SKM-1 (cell line): Measurements from ENCODE around the gene NRF1.

Experiments
- DNase-seq: peaks from one replicate; lab custom pipeline; 2025; ENCODE audit not compliant: unreplicated experiment; lab: John Stamatoyannopoulos, UW

NRF1 gene

DNA sequence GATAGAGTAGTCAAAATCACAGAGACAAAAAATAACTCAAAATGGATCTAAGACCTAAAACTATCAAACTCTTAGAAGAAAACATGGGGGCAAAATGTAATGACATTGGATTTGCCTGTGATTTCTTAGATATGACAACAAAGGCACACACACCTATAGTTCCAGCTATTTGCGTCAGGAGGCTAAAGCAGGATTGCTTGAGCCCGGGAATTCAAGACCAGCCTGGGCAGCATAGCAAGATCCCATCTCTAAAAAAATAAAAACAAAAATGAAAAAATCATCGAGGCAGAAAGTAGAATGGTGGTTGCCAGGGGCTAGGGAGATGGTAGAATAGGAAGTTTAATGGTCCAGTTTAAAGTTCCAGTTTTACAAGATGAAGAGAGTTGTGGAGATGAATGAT is 113.3 kb downstream of the NRF1 start:
- DNase-seq, result no peak

DNA sequence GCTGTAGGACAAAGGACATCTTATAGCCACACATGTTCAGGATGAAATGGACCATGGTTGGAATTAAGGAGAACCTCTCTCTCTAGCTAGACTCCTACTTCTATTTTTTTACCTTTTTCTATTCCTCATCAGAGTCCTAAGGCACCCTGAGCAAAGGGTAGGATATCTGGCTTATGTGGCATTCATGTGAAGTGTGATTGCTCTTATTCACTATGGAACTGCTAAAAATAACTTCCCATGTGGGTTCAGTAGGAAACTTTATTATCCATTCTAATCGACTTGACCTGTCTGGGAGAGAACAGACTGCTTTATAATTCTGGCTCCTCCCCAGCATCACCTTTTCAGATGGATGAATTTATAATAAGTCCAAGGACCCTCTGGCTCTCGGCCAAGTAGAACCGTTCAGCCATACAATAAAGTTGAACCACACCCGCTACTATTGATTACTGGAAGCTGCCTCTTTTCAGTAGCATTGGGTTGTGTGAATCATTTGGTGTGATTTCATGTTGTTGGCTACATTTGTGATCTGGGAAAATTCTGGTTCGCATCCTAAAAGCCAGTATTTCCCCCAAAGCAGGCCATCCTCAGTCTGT is 117.5 kb downstream of the NRF1 start:
- DNase-seq, result no peak

DNA sequence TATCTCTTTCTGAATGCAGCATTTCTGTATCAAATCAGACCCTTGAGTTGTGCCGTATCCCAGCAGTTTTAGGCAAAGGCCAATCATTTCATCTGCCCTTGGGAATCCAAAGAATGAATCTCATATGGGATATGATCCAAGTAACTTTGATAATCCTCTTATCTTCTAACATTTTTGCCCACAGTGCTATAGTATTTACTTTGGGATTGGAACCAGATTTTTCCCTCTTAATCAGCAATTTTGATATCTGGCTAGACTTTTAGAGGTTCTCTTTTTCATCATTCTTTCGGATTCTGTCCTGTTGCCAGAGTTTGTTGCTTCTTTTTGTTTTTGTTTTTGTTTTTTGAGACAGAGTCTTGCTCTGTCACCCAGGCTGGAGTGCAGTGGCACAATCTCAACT is 118.0 kb downstream of the NRF1 start:
- DNase-seq, result no peak

DNA sequence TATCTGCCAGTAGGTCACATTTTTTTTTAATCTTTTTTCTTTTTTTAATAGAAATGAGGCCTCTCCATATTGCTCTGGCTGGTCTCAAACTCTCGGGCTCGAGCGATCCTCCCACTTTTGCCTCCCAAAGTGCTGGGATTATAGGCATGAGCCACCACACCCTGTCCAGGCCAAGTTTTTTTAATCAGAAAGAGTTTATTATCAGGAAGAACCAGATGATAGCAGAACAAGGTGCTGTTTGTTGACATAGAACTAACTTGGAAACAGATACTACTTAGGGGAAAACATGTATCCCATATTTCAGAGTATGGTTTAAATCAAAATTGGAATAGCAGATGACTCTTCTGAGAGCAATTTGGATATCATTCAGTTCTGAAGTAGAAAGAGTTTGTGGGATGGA is 118.6 kb downstream of the NRF1 start:
- DNase-seq, result no peak

DNA sequence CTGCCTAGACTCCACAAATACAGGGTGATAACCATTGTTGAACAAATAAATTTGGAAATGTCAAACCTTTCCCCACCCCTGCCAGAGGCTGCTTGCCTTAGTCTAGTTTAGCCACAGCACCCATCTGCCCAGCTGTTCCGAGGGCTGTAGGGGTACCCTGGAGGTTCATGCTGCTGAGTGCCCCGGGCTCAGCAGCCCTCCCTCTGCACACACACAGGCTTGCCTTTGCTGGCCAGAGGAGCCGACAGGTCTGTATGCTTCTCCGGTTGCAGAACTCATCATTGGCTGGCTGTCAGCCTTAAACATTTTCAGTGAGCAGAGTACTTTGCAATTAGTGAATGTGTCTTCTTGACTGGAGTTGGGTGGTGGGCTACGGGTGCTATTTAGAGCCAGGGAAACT is 122.9 kb downstream of the NRF1 start:
- DNase-seq, result no peak

DNA sequence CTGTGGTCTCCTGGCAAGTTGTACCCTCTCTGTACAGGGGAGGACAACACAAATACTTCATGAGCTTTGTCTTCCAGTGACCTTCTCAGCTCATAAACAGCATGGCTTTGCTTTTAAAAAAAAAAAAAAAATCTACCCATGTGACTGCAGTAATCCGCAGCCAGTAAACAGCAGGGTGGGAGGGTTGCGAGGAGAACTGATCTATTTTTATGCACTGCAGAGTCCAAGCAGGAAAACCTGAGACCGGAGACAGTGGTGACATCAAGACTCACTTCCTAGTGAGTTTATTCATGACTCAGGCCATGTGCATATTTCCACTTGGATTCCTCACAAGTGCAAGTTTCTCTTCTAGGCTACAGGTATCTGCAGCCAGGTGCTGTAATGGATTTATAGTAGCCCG is 127.9 kb downstream of the NRF1 start:
- no peak for DNase-seq

DNA sequence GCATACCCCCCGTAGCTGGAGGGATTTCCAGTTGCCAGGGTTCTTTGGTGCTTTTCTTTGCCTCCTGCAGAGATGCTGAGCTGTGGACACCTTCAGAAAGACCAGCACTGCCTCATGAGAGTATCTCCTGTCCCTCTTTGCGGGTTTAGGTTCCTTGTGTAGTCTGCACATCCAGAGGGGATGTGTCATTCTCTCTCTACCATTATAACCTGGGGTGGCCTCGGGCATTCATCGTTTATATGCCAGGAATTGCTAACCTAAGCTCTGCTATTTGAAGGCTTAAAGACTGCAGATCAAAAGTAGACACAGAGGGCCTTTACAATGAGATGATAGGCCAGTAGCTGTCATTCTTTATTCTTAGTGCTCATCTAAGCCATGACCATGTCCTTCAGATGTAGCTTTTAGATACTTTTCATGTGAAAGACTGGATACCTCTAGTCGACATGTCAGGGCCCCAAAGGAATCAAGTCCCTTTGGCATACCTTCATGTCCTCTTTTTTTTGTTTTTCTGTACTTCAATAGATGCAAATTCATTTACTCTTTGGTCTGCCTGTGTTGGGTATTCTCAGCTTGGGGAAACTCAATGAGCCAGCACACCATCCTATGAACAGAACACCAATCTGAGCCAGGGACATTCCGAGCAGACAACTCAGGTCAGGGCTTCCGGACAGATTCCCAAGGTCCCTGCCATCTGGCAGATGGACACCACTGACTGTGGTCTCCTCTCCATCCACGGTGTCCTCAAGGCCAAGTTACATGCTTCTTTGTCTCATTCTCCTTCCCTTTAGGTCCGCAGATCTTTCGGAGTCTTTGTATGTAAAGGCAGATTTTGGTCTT is 129.3 kb downstream of the NRF1 start:
- no peak for DNase-seq

DNA sequence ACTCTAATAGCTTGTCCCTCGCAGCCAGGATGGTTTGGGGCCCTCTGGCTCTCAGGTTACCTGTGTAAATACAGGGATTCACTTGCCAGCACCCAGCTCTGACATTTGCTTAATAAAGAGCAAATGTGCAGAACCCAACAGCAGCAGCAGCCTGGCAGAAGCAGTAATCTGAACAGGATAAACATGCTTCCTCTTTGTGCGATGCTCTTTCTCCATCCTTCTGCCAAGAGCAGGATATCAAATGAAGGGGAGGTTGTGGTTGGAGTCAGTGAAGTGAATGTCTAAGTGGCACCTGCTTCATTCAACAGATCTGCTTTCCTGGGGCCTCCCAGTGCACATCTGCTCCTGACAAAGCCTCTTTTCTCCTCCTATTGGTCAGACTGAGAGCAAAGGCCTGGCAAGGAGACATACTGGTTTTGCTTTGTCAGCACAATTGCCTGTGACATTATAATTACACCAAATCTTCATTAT is 130.3 kb downstream of the NRF1 start:
- no peak for DNase-seq

DNA sequence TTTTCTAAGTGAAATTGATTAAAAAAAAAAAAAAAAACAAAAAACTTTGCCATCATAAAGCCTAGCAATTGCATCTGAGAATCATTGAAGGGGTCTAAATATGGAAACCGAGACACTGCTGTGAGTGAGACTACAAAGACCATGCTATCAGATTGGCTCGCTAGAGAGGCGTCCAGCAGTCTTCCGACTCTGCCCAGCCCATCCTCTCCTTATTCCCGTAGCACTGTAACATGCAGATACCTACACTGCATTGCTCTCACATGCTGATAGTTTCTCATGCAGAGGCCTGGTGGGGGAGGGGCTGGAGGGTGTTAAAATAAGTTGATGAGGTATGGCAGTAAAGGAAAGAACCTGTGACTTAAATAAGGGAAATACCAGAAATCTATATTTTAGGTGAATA is 130.7 kb downstream of the NRF1 start:
- DNase-seq, result no peak

DNA sequence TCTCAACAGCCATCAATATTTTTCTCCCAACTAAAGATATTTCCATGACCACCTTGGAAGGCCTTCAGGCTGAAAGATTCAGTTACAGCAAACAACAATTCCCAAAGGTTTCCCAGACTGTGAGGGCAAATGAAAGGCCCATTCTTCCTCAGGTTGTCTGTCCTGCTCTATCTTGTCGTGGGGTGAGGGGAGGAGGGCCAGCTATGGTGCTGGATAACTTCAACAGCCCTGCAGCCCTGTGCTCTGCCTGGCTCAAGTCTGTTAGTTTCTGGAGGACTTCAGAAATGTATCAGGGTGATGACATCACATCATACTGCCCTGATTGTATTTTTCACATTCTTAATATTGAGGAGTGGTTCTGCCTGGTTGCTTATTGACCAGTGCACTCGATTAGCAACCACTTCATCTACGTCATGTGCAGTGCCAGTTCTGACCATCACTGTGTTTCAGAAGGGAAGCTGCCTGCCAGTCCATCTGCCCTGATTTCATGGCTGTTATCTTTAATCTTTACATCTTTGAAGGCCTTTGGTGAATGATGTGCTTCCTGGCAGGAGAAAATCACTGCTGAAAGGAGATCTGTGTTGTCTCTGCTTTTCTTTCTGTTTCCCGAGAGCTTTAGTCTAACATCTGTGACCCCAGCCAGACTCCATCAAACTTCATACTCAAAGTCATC is 135.5 kb downstream of the NRF1 start:
- DNase-seq, result no peak

DNA sequence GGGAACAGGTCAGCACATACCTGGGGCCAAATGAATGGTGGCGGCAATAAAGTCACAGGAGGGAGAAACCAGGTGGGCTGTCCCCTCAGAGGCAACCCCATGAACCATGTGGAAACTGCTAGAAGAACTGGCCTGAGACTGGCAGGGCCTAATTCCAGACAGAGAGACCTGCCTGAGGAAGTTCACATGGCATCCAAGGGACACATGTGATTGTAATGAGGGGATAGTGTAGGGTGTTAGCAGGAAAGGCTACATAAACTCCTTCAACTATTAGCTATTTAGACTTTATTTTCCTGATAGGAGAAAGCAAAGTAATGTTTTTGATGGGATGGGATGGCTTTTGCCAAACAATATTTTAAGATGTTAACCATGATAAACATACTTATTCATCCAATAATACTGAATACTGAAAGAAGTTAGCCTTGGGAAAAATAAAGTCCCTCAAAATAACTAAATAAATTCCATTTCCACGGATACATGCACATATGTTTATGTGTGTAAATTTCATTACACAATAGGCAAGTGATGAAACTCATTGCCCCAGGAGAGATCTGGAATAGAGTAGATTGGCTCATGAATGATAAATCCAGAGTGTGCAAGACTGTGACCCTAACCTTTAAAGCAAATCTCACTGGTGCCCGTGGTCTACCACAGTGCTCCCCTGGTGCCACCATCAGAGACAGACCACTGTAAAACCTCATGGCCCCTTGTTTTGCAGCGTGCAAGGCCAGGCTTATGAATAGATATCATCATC is 137.0 kb downstream of the NRF1 start:
- no peak for DNase-seq

DNA sequence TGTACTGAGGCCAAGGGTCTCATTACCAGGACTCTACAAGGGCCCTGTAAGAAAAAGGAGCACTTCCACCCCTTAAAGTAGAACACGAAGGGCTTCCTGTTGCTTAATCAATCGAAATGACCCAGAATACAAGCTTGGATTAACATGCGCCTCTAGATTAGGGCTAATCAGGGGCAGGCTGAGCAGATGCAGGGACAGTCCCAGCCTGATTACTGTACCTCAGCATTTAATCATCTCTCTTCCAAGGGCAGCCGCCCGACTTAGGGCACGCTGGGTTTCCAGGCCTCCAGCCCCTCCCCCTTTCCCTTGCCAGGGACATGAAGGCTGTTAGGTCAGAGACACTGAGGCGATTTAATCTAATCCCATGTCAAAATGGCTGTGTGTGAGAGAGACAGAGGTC is 138.6 kb downstream of the NRF1 start:
- no peak for DNase-seq

DNA sequence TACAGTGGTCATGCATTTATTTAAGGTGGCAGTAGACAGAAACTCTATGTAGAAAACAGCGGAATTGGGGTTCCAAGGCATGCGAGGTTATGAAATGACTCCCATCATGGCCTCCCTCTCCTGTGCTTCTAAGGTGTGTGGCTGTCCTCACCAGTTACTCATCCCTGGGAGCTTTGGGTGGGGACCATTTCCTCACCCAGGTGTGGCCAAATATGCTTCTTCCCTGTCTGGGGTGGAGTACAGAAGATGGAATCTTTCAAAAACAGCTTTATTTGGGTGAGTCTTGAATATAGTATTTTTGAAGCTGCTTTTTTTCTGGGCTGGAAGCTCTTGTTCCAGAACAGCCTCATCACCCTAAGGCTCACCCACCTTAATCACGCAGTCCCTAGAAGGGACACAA is 139.0 kb downstream of the NRF1 start:
- DNase-seq, result no peak

DNA sequence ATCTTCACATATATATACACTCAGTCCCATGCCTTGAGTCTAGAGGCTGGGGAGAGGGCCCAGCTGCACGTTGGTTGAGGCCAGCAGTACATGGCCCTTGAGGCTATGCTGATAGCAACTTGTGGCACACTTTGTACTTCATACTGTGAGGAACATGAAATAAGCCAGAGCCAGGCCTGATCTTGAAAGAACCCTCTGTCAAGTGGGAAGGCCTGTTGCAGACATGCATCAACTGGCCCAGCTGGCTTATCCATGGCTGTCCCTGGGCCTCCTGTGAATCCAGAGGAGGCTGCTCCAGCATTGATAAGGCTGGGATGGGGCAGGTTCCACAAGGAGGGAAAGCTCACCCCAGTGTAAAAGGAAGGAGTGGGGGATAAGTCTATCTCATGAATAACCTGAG is 140.4 kb downstream of the NRF1 start:
- no peak for DNase-seq

DNA sequence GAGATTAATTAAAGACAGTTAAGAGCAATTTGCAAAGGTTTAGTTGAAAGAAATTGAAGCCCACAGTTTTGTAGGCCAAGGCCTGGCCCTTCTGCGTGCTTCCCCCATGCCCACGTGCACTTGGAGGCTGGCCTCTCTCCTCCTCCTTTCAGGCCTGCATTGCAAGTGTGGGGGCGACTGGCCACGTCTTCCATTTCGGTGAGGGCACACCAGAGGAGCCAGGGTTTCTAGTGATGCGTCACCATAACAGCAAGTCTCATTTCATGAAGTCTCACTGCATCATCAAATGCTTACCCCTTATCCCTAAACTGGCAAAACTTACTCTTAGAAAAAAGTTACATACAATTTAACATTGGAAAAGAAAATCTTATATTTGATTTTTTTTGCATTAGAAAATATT is 141.2 kb downstream of the NRF1 start:
- no peak for DNase-seq

DNA sequence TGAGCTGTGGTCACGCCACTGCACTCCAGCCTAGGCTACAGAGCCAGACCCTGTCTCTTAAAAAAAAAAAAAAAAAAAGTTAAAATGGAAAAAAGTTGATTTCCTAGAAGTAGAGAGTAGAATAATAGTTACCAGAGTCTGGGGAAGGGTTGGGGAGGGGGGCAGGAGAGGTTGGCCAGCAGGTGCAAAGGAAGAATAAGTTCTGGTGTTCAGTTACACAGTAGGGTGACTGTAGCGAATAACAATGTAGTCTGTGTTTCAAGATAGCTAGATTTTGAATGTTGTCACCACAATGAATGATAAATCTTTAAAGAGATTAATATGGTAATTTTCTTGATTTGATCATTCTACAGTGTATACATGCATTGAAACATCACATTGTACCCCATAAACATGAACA is 142.9 kb downstream of the NRF1 start:
- no peak for DNase-seq

DNA sequence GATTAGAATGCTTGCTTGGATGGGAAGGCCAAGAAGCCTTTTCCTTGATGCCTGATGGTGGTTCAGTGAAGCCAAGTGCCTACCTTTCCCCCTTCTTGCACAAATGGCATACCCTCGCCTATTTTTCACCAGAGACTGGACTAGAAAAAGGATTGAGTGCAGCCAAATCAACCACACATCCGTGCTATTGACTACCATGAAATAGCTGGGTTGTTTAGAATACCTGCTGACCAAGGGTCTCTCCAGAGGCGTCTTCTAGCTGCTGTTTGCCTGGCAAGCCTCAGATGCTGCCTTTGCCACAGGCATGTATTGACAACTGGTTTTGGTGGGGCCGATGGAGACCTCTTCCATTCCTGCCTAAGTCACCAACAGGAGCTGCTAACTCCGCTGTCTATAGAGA is 146.5 kb downstream of the NRF1 start:
- DNase-seq, result no peak

DNA sequence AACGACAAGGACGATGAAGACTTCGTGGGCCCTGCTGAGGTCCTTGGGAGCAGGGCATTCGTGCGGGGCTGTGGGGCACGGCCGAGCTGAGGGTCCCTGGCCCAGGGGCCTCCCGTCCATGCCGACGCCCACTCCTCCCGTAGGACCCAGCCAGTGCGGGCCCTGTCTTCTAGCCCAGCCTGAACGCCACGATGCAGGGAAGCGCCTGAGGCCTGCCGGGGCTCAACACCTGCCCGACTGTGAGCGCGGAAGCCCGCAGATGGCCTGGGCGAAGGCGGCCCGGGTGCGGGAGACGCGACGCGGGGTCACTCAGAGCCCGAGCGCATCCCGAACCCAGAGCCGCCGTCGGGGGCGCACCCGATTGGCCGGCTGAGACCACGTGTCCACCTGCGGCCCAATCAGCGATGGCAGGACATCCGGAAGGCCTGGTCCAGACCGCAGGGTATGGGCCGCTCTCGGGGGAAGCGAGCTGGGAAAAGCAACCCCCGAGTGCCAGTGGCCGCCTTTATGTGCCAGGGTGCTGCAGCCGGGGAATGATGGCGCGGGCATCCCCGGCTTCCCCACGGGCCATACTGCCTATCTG is 151.0 kb downstream of the NRF1 start:
- no peak for DNase-seq

DNA sequence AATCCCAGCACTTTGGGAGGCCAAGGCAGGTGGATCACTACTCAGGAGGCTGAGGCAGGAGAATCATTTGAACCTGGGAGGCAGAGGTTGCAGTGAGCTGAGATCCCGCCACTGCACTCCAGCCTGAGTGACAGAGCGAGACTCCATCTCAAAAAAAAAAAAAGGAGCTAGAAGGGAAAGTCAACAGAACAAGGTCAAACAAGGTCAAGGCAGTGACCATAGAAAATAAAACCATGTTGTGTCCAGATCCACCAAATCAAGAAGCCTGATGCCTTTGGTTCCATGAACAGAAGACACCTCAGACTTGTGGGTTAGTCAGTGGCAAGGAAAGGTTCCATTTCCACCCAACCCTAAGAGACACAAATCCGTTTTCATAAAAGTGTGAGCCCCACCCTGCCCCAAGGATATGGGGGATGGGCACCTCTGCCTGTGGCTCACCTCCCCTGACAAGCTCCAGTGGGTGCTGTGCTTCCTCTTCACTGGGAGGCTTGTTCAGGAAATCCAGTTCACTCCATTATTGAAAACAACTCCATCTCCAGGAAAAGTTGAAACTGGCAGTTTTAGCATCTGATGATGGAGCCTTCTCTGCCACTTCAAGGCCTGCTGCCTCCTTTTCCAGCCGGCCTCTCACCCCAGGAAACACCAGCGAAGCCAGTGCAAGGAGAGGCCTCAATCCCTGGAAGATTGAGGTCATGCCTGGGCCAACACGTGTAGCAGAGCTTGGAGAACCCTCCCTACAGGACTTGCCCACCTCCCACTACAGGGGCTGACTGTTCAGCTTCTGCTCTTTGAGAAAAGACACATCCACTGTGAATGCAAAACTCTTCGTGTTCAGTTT is 152.9 kb downstream of the NRF1 start:
- DNase-seq, result no peak

DNA sequence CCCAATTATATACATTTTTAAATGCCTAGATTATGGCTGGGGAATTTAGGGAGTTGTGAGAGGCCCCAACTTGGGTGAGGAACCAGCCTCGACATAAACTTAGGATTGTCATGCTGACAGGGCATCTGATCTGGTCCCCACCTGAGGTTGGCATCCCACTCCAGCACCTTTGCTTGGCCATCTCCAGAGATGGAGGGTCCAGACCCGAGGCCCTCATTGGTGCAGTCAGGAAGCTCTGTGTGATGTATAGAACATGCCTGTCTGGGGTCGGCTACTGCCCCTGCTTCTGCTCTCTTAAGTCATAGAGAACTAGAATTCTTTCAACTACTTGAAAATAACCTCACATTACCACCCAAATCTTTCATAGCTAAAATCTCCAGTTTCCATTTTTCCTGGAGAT is 153.8 kb downstream of the NRF1 start:
- DNase-seq, result no peak
